ENCODE results near the gene MRAP. TPM values are rescaled to one million over a fixed set of nuclear protein-coding genes. Genes with fewer than 3 reads are reported as not detected.

MRAP gene
- total and polyA plus RNA-seq, 2 experiments from 2014 or later: 0.33 TPM; not detected in 1

- H3K4me3 ChIP-seq: no peak overlapping the region
- H4K20me1 ChIP-seq (ENCODE audit: insufficient read depth, poor library complexity, severe bottlenecking): no peaks in the 10 kb centered on the region
- TF ChIP-seq CTCF (IDR thresholded peaks at IDR 0.05; ENCODE audit: poor library complexity): no peak
- no peak for TF ChIP-seq EZH2 (IDR thresholded peaks at IDR 0.05; ENCODE audit: borderline replicate concordance)
- no peak for TF ChIP-seq EZH2phosphoT487 (IDR thresholded peaks at IDR 0.05; ENCODE audit: low read depth, severe bottlenecking, unreplicated experiment)
- no peaks in the 10 kb centered on the region for H3K36me3 ChIP-seq (replicated peaks; ENCODE audit: insufficient read depth, low read depth)
- H3K9me2 ChIP-seq (replicated peaks; ENCODE audit: insufficient read depth): no peaks in the 10 kb centered on the region
- no peak for DNase-seq (ENCODE audit: low spot score)
- no peaks in the 10 kb centered on the region for H3K79me2 ChIP-seq
- H3K27me3 ChIP-seq: no peaks in the 10 kb centered on the region
- no peaks in the 10 kb centered on the region for H3K9me3 ChIP-seq (ENCODE audit: low read depth)
- 89% methylated on average over 7 of the region's 7 CpGs for WGBS (ENCODE audit: low lambda C conversion rate, missing lambda C conversion rate)
- no peak overlapping the region for H3K4me2 ChIP-seq
- no peak overlapping the region for H2AFZ ChIP-seq
- H3K4me1 ChIP-seq (ENCODE audit: insufficient read depth): no peaks in the 10 kb centered on the region
- H3K27ac ChIP-seq: no peak overlapping the region
Observed at GRCh38 chr21:32352526-32352925, 53.9 kb downstream of the MRAP start.

GRCh38 chr21:32353002-32353711 lies 54.5 kb downstream of the MRAP start:
- H3K36me3 ChIP-seq (replicated peaks; ENCODE audit: insufficient read depth, low read depth): no peaks in the 10 kb centered on the region
- WGBS (ENCODE audit: low lambda C conversion rate, missing lambda C conversion rate): 97% methylated on average over 8 of the region's 8 CpGs

GRCh38 chr21:32356874-32357395 lies 58.3 kb downstream of the MRAP start:
- no peak overlapping the region for H3K4me2 ChIP-seq
- WGBS (ENCODE audit: low lambda C conversion rate, missing lambda C conversion rate): 94% methylated on average over 1 of the region's 1 CpG
- no peaks in the 10 kb centered on the region for H3K79me2 ChIP-seq
- H3K9me3 ChIP-seq (ENCODE audit: low read depth): no peaks in the 10 kb centered on the region
- no peak for DNase-seq (ENCODE audit: low spot score)
- H2AFZ ChIP-seq: no peak overlapping the region
- no peak overlapping the region for H3K27ac ChIP-seq
- no peaks in the 10 kb centered on the region for H3K36me3 ChIP-seq (replicated peaks; ENCODE audit: insufficient read depth, low read depth)
- no peaks in the 10 kb centered on the region for H3K27me3 ChIP-seq
- H4K20me1 ChIP-seq (ENCODE audit: insufficient read depth, poor library complexity, severe bottlenecking): no peaks in the 10 kb centered on the region
- H3K9me2 ChIP-seq (replicated peaks; ENCODE audit: insufficient read depth): no peaks in the 10 kb centered on the region
- H3K4me3 ChIP-seq: no peak overlapping the region
- H3K4me1 ChIP-seq (ENCODE audit: insufficient read depth): no peaks in the 10 kb centered on the region
- no peak for TF ChIP-seq CTCF (IDR thresholded peaks at IDR 0.05; ENCODE audit: poor library complexity)
- no peak for TF ChIP-seq EZH2 (IDR thresholded peaks at IDR 0.05; ENCODE audit: borderline replicate concordance)
- no peak for TF ChIP-seq EZH2phosphoT487 (IDR thresholded peaks at IDR 0.05; ENCODE audit: low read depth, severe bottlenecking, unreplicated experiment)

More at GRCh38 chr21:32353002-32353711, 54.5 kb downstream of the MRAP start:
- Histone ChIP-seq H3K4me3 (no peak overlapping the region), H3K9me2 (replicated peaks; ENCODE audit: insufficient read depth) (no peaks in the 10 kb centered on the region), H4K20me1 (ENCODE audit: insufficient read depth, poor library complexity, severe bottlenecking) (no peaks in the 10 kb centered on the region), H3K9me3 (ENCODE audit: low read depth) (no peaks in the 10 kb centered on the region), H2AFZ (no peak overlapping the region), H3K27me3 (no peaks in the 10 kb centered on the region), H3K27ac (no peak overlapping the region), H3K4me1 (ENCODE audit: insufficient read depth) (no peaks in the 10 kb centered on the region), H3K79me2 (no peaks in the 10 kb centered on the region), H3K4me2 (no peak overlapping the region)
- DNase-seq (ENCODE audit: low spot score): no peak
- TF ChIP-seq EZH2 (IDR thresholded peaks at IDR 0.05; ENCODE audit: borderline replicate concordance) (no peak), CTCF (IDR thresholded peaks at IDR 0.05; ENCODE audit: poor library complexity) (no peak), EZH2phosphoT487 (IDR thresholded peaks at IDR 0.05; ENCODE audit: low read depth, severe bottlenecking, unreplicated experiment) (no peak)
